Tibial nerve (tissue), 4 donors: ENCODE measurements around the gene RETREG3. TPM values are rescaled to one million over a fixed set of nuclear protein-coding genes. Genes with fewer than 3 reads are reported as not detected.

ENCODE experiments used
- DNase-seq, 2 donors: peaks; one replicate each; pipeline ENCODE4 v3.0.0-alpha.2; 2019; ENCODE audit warnings: low spot score in 2 of 2
- H3K27ac ChIP-seq, 4 donors: fragments of 200-600 bp; sonication (generic) in 3 of 4; one replicate each; pipeline ENCODE4 v1.5.1; 2017 to 2019; ENCODE audit warnings: mild to moderate bottlenecking in 1 of 4
- H3K27me3 ChIP-seq, 2 donors: fragments of 200-600 bp; sonication (generic) in 1 of 2; one replicate each; pipeline versions ENCODE4 v1.5.1 to v1.6.0; 2017 to 2019
- H3K36me3 ChIP-seq, 3 donors: fragments of 200-600 bp; sonication (generic); one replicate each; pipeline ENCODE4 v1.5.1; 2018 to 2019
- H3K4me1 ChIP-seq, 4 donors: fragments of 200-600 bp; sonication (generic) in 3 of 4; one replicate each; pipeline ENCODE4 v1.5.1; 2017 to 2019
- H3K4me3 ChIP-seq, 4 donors: fragments of 200-600 bp; sonication (generic) in 3 of 4; one replicate each; pipeline ENCODE4 v1.5.1; 2017 to 2019; ENCODE audit warnings: mild to moderate bottlenecking in 1 of 4, moderate library complexity in 1 of 4
- H3K9me3 ChIP-seq, 4 donors: fragments of 200-600 bp; sonication (generic) in 3 of 4; one replicate each; pipeline ENCODE4 v1.5.1; 2017 to 2019
- CTCF ChIP-seq, 5 experiments: fragments of 200-600 bp in 3 of 5; fragments of 450-650 bp in 2 of 5; sonication (generic) in 3 of 5; IDR thresholded peaks; one replicate each; pipeline ENCODE4 v1.5.1; 2016 to 2019; ENCODE audit warnings: antibody characterized with exemption in 5 of 5, mild to moderate bottlenecking in 3 of 5, moderate library complexity in 2 of 5
- EP300 ChIP-seq, 2 donors: sonication (generic); formaldehyde crosslinking; IDR thresholded peaks; one replicate each; pipeline ENCODE4 v1.6.1; 2017; ENCODE audit warnings: antibody characterized with exemption in 2 of 2, mild to moderate bottlenecking in 1 of 2
- POLR2A ChIP-seq, 2 donors: fragments of 450-650 bp; IDR thresholded peaks; one replicate each; pipeline ENCODE4 v1.6.1; 2017; ENCODE audit warnings: antibody characterized with exemption in 2 of 2, mild to moderate bottlenecking in 2 of 2, moderate library complexity in 2 of 2
- WGBS, 2 donors: methylation state at CpG; one replicate each; pipeline ENCODE4 v1.1.5; 2018; 5-methylcytosine and 5-hydroxymethylcytosine counted together
- total RNA-seq, 4 donors: library from RNA; depleted of rRNA; stranded (reverse); fragments of >200 nt; gene quantifications; one replicate each; pipeline ENCODE4 v1.1.0, GENCODE V29; 2016

Gene RETREG3
- total RNA-seq = 10 to 100 TPM; 43.1 to 61.8 (median 57.7) TPM

GRCh38 chr17:42609182-42609813 lies at the start of gene RETREG3, which contains the start of gene TUBG1:
Gene RETREG3, minus strand, starts transcription at chr17:42609374. Its CDS starts 50 bp downstream, at chr17:42609324.
Gene TUBG1, plus strand, starts transcription at chr17:42609683. Its CDS starts 55 bp downstream, at chr17:42609738.
- peak within 1 kb of the TSS; percentile 86 to 98 (median 94) for H3K27ac ChIP-seq
- TF ChIP-seq EP300 (IDR thresholded peaks at IDR 0.05) (peak; percentile 95 to 99), CTCF (IDR thresholded peaks at IDR 0.05) (peak in 3 of 5 experiments; percentile 11 to 68 (median 63)), POLR2A (IDR thresholded peaks at IDR 0.05) (peak; percentile 65 to 89)
- peak within 1 kb of the TSS; percentile 75 to 96 (median 88) for H3K4me3 ChIP-seq

GRCh38 chr17:42657824-42658588 lies 48.8 kb upstream of the RETREG3 start:
- no peak overlapping the region for H3K4me3 ChIP-seq
- H3K27me3 ChIP-seq = no peaks in the 10 kb centered on the region
- TF ChIP-seq POLR2A (IDR thresholded peaks at IDR 0.05) (no peak), EP300 (IDR thresholded peaks at IDR 0.05) (no peak), CTCF (IDR thresholded peaks at IDR 0.05) (no peak)
- 90 to 92% methylated on average over 9 of the region's 9 CpGs for WGBS, 2 donors
- peaks cover 0 to 17% (median 0%) of the 10 kb centered on the region in 3 donors for H3K36me3 ChIP-seq
- DNase-seq = no peak
- no peaks in the 10 kb centered on the region for H3K9me3 ChIP-seq
- H3K27ac ChIP-seq = no peak overlapping the region
- peaks cover 0 to 38% (median 9%) of the 10 kb centered on the region in 4 donors for H3K4me1 ChIP-seq

More at GRCh38 chr17:42609182-42609813, at the start of gene RETREG3, which contains the start of gene TUBG1:
- Histone ChIP-seq H3K9me3 (no peaks in the 10 kb centered on the region), H3K27me3 (no peaks in the 10 kb centered on the region), H3K4me1 (peaks cover 0 to 51% (median 28%) of the 10 kb centered on the region in 4 donors), H3K36me3 (peaks cover 0 to 32% (median 0%) of the 10 kb centered on the region in 3 donors)
- peak; percentile 95 to 98 for DNase-seq
- 1% methylated on average over 55 to 57 of the region's 66 CpGs for WGBS, 2 donors

GRCh38 chr17:42655528-42655927 lies 46.4 kb upstream of the RETREG3 start:
- H3K36me3 ChIP-seq = no peaks in the 10 kb centered on the region
- DNase-seq = no peak
- 48 to 50% methylated on average over 2 of the region's 2 CpGs for WGBS, 2 donors
- no peaks in the 10 kb centered on the region for H3K27me3 ChIP-seq
- H3K27ac ChIP-seq = no peak overlapping the region
- H3K4me1 ChIP-seq = peaks cover 0 to 27% (median 5%) of the 10 kb centered on the region in 4 donors
- no peaks in the 10 kb centered on the region for H3K9me3 ChIP-seq
- TF ChIP-seq POLR2A (IDR thresholded peaks at IDR 0.05) = no peak
- TF ChIP-seq CTCF (IDR thresholded peaks at IDR 0.05) = no peak
- TF ChIP-seq EP300 (IDR thresholded peaks at IDR 0.05) = no peak
- no peak overlapping the region for H3K4me3 ChIP-seq

- no peaks in the 10 kb centered on the region for H3K36me3 ChIP-seq
- peaks cover 0 to 14% (median 0%) of the 10 kb centered on the region in 4 donors for H3K4me1 ChIP-seq
- H3K4me3 ChIP-seq = peak overlapping the region; percentile 23 to 48 (median 34)
- TF ChIP-seq EP300 (IDR thresholded peaks at IDR 0.05) (peak; percentile 42 to 67), POLR2A (IDR thresholded peaks at IDR 0.05) (no peak)
- WGBS, 2 donors = 23 to 25% methylated on average over 41 to 42 of the region's 42 CpGs
- H3K27ac ChIP-seq = peak overlapping the region; percentile 68 to 90 (median 78)
- DNase-seq = peak; percentile 48 to 61
- no peaks in the 10 kb centered on the region for H3K9me3 ChIP-seq
- no peaks in the 10 kb centered on the region for H3K27me3 ChIP-seq
Measured at GRCh38 chr17:42653179-42654124, 44.3 kb upstream of the RETREG3 start.

- no peaks in the 10 kb centered on the region for H3K27me3 ChIP-seq
- no peaks in the 10 kb centered on the region for H3K9me3 ChIP-seq
- DNase-seq = no peak
- TF ChIP-seq POLR2A (IDR thresholded peaks at IDR 0.05) = no peak
- TF ChIP-seq EP300 (IDR thresholded peaks at IDR 0.05) = no peak
- no peak for TF ChIP-seq CTCF (IDR thresholded peaks at IDR 0.05)
- no peak overlapping the region for H3K27ac ChIP-seq
- 71 to 78% methylated on average over 4 of the region's 4 CpGs for WGBS, 2 donors
- H3K36me3 ChIP-seq = no peaks in the 10 kb centered on the region
- H3K4me1 ChIP-seq = peaks cover 0 to 14% (median 0%) of the 10 kb centered on the region in 4 donors
- no peak overlapping the region for H3K4me3 ChIP-seq
Measured at GRCh38 chr17:42651392-42651791, 42.2 kb upstream of the RETREG3 start.
